Colon (tissue), 2 donors: ENCODE results near the gene ARHGAP11A.
"Not testable (repeated sequence)": the region's sequence is repeated elsewhere in the genome, so short reads cannot be mapped to it uniquely, and the experiment has no call there.

ENCODE experiments used
- FAIRE-seq: peaks from 2 replicates; lab custom pipeline; 2012; peaks lifted over from hg19 to GRCh38; lab: Jason Lieb, UNC
- donor health status: control.
- donor health status: control.

The ARHGAP11A gene, protein sequence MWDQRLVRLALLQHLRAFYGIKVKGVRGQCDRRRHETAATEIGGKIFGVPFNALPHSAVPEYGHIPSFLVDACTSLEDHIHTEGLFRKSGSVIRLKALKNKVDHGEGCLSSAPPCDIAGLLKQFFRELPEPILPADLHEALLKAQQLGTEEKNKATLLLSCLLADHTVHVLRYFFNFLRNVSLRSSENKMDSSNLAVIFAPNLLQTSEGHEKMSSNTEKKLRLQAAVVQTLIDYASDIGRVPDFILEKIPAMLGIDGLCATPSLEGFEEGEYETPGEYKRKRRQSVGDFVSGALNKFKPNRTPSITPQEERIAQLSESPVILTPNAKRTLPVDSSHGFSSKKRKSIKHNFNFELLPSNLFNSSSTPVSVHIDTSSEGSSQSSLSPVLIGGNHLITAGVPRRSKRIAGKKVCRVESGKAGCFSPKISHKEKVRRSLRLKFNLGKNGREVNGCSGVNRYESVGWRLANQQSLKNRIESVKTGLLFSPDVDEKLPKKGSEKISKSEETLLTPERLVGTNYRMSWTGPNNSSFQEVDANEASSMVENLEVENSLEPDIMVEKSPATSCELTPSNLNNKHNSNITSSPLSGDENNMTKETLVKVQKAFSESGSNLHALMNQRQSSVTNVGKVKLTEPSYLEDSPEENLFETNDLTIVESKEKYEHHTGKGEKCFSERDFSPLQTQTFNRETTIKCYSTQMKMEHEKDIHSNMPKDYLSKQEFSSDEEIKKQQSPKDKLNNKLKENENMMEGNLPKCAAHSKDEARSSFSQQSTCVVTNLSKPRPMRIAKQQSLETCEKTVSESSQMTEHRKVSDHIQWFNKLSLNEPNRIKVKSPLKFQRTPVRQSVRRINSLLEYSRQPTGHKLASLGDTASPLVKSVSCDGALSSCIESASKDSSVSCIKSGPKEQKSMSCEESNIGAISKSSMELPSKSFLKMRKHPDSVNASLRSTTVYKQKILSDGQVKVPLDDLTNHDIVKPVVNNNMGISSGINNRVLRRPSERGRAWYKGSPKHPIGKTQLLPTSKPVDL

DNA sequence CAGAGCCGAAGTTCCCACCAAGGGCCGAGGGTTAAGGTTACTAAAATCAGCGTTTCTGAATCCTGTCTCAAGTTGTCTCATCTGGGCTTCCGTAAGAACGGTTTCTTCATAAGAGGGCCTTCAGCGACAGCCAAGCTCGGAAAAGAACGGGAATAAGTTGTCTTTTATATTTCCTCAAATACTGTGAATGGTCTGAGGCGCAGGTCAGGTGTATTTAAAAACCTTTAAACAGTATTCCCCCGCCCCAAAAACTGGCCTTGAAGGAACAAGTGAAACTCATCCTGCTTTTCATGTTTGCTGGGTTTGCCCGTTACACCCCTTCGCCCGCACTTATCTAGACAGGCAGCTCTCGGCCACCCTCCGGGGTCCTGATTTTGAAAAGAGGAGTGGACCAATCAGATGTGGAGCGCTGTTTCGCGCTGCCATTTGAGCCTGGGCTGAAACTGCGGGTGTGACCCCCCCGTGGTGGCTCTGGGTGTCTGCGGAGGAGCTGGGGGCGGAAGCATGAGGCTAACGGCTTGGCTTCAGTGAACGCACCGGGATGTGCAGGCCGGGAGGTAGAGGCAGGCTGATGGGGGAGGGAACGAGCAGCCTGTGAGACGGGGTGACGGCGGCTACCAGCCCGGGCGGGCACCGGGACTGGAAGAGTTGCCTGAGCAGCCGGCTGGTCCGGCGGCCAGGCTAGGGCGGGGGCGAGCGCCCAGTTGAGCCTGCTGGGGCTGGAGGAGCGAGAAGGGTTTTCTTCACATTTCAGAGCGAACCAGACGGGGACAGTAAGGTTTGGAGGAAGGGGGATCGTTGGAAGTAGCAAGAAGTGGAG is at the start of gene ARHGAP11A:
ARHGAP11A (plus strand) TSS at position 454 of the 820 bp plus-strand sequence. CDS start 708 bp downstream, outside the sequence.
- not testable (repeated sequence) for FAIRE-seq

- FAIRE-seq: not testable (repeated sequence)
Measured at GRCh38 chr15:32568988-32569387, 46.3 kb upstream of the ARHGAP11A start.

GRCh38 chr15:32578482-32578881 is 36.8 kb upstream of the ARHGAP11A start:
- not testable (repeated sequence) for FAIRE-seq

DNA sequence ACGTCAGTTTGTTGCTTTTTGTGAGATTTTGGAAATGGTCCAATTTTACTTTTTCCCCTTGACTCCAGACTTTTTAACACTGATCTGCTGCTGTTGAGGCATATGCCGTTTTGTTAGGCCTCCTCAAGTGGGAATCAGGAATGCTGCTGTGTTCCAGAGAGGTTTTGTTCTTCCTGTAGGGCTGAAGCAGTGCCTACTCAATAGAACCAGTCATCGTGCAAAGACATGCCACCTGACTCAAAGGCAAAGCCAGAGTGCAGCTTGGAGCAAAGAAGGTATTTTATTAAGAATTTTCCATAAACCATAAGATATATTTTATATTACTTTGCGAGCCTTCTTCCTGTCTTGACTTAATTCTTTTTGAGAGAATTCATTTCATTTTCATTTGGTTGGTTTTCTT is 29.5 kb upstream of the ARHGAP11A start:
- FAIRE-seq: not testable (repeated sequence)

DNA sequence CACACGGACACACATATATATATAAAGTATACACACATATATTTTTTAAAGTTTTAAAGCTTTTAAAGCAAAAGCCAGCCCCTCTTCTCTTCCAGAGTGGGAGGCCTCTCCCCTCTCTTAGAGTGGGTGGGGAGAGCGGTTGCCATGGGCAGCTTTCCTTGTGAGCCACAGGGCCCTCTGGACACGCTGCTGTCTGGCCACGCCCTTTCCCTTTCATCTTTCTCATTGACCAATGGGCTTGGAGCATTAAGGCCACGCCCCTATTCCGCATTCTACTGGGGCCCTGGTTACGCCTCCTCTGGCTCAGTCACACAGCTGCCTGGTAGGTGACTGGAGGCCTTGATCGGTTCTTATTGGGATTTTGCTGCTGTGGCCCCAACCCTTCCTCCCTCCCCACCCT is 22.2 kb upstream of the ARHGAP11A start, which contains the start of gene GOLGA8N:
GOLGA8N (plus strand) TSS at position 306 of the 400 bp plus-strand sequence.
- not testable (repeated sequence) for FAIRE-seq

DNA sequence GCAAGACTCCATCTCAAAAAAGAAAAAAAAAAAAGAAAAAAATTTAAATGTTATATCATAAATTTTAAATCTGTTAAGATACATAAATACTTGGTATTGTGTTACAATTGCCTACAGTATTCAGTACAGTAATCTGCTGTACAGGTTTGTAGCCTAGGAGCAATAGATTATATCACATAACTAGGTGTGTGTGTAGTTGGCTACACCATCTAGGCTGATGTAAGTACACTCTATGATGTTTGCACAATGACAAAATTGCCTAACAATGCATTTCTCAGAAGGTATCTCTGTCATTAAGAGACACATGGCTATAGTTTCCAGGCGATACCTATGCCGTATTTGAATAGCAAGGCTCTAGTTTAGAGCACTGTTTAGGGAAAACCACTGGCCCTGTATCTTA is 5.8 kb upstream of the ARHGAP11A start:
- FAIRE-seq: not testable (repeated sequence)

DNA sequence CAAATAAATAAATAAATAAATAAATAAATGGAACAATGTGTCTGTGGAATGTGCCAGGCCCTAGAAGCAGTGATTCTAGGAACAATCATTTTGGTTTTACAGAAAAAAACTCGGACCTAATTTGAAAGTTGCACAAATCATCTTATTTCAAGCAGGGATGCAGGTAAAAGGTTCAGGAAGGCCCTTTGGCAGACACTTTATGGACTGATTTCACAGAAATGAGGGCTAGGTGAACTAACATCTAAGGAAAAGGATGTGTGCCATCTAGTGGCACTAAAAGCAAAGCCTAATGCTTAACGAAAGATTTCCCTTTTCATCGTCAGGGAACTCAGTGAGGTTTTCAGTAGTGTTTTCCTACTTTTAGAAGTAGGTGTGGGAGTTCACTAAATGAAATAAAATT is 4.6 kb upstream of the ARHGAP11A start:
- FAIRE-seq: not testable (repeated sequence)

DNA sequence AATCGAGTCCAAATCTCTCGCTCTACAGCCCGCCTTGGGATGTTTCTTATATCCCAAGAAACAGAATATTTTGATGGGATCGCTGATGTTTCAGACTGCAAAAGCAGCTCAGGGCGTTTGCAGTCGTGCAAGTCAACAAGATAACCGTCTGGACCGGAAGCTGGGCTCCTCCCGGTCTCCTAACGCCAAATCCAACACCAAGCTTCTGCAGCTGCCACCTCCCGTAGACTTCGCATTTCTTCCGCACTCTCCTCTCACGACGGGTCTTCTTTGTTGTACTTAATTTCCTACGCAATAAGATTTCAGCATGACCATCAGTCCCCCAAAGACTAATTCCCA is 623 bp upstream of the ARHGAP11A start:
- FAIRE-seq: not testable (repeated sequence)

GRCh38 chr15:32615871-32616426 is 645 bp downstream of the ARHGAP11A start:
- not testable (repeated sequence) for FAIRE-seq

DNA sequence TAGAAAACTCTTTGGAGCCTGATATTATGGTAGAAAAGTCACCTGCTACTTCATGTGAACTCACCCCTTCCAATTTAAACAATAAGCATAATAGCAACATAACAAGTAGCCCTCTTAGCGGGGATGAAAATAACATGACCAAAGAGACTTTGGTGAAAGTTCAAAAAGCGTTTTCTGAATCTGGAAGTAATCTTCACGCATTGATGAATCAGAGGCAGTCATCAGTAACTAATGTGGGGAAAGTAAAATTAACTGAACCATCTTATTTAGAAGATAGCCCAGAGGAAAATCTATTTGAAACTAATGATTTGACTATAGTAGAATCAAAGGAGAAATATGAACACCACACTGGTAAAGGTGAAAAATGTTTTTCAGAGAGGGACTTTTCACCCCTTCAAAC is 21.1 kb downstream of the ARHGAP11A start:
- no peak for FAIRE-seq

DNA sequence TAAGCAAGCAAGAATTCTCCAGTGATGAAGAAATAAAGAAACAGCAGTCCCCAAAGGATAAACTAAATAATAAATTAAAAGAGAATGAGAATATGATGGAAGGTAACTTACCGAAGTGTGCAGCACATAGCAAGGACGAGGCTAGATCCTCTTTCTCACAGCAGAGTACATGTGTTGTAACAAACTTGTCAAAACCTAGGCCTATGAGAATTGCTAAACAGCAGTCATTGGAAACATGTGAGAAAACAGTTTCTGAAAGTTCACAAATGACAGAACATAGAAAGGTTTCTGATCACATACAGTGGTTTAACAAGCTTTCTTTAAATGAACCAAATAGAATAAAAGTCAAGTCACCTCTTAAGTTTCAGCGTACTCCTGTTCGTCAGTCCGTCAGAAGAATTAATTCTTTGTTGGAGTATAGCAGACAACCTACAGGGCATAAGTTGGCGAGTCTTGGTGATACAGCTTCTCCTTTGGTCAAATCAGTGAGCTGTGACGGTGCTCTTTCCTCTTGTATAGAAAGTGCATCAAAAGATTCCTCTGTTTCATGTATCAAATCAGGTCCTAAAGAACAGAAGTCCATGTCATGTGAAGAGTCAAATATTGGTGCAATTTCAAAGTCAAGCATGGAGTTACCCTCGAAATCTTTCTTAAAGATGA is 21.7 kb downstream of the ARHGAP11A start:
- FAIRE-seq: no peak

DNA sequence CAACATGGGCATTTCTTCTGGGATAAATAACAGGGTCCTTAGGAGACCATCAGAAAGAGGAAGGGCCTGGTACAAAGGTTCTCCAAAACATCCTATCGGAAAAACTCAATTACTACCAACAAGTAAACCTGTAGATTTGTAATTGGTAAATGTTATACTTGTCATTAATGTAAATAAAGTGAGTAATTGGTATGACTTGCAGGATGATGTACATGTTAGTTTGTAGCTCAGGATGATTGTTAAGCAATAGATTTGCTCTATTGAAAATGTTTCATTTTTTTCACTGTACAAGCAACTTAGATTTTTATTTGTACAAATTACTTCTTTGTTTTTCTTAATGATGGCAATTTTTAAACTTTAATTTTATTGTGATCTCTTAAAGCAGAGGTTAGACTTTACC is 22.4 kb downstream of the ARHGAP11A start:
- FAIRE-seq: no peak

- no peak for FAIRE-seq
Measured at GRCh38 chr15:32641517-32642059, 26.3 kb downstream of the ARHGAP11A start, which contains the start of gene SCG5. SCG5 (plus strand) TSS chr15:32641710; CDS start chr15:32643593, 1,883 bp downstream.

DNA sequence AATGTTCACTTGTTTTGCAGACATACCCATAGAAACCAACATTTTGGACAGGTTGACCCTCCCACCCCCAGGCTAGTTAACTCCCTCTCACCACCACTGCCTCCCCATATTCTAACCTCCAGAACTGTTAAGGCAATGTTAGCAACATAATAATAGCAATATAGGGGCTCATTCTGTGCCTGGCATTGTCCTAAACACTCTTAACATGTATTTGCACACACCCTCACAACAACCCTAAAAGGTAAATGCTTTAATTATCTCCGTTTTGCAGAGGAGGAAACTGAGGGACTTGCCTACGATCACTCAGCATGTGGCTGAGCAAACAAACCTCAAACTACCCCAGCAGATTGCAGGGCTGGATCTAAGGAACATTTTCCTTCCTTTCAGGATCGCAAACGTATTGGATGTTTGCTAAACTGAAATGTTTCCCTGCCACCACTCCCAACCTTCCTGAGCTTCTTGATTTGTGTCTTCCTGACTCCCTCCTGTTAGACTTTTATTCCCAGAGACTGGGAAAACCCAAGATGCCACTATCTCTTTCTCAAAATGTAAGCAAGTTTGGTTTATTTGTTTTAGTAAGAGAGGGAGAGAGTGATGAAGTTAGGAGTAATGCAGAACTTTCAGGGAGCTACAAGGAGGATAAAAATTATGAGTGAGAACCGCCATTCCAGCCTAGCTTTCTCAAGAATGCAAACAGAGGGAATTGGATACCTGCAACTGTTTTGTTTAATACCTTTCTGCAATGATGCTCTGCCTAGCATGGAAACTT is 27.5 kb downstream of the ARHGAP11A start:
- no peak for FAIRE-seq

DNA sequence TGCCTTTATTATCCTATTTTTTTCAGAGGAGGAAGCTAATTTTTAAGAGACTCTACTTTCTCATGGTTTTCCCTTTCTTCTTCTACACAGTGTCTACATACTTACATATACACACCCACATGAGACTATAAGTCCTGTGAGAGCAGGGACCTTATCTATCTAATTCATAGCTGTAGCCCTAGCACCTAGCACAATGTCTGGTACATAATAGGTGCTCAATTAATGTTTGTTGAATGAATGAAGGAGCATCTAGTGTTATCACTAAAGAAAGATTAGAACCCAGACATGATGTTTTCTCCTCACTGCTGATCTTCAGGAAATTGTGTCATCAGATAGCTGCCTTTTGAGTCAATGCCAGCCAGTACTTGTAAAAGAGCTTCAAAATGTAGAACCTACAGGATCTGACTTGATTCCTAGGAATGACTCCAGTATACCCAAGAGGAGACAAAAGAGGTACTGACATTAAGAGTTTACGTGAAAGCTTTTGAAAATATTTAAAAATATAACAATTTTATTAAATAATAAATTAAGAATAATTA is 28.7 kb downstream of the ARHGAP11A start:
- FAIRE-seq: no peak

GRCh38 chr15:32646291-32646690 is 31.0 kb downstream of the ARHGAP11A start:
- no peak for FAIRE-seq

DNA sequence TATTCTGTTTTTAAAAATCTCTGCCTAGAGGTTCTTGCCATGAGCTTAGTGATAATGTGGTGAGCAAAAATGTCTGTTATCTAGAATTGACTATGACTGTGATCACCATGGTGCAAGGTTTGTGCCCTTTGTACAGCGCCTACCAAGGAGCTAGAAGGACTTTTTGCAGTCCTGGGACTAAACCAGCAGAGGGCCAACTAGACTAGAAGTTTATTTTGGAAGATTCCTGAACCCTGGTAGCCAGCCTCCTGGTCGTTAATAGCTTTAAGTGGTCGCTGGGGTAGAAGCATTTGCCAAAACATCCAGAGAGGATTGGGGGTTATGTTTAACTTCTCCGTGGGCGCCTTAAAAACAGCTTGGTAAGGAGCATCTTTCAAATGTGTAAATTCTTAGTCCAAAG is 34.0 kb downstream of the ARHGAP11A start:
- FAIRE-seq: no peak

GRCh38 chr15:32651229-32651837 is 36.0 kb downstream of the ARHGAP11A start:
- no peak for FAIRE-seq

GRCh38 chr15:32652178-32652577 is 36.9 kb downstream of the ARHGAP11A start:
- no peak for FAIRE-seq
